Stimulated activated CD8-positive, alpha-beta memory T cell treated with anti-CD3 and anti-CD28 coated beads, Interleukin-7, amount 100 ng/mL, for 48 hours (primary cell): ENCODE measurements around the gene HOXA7.

Experiments used
- DNase-seq, 2 donors: peaks; one replicate each; pipeline ENCODE4 v3.0.0-alpha.2; 2020; ENCODE audit warnings: low read depth in 1 of 2; ENCODE audit errors: extremely low read depth in 1 of 2

HOXA7 gene

GRCh38 chr7:27171325-27171636 is 14.8 kb upstream of the HOXA7 start:
- DNase-seq, result no peak

DNA sequence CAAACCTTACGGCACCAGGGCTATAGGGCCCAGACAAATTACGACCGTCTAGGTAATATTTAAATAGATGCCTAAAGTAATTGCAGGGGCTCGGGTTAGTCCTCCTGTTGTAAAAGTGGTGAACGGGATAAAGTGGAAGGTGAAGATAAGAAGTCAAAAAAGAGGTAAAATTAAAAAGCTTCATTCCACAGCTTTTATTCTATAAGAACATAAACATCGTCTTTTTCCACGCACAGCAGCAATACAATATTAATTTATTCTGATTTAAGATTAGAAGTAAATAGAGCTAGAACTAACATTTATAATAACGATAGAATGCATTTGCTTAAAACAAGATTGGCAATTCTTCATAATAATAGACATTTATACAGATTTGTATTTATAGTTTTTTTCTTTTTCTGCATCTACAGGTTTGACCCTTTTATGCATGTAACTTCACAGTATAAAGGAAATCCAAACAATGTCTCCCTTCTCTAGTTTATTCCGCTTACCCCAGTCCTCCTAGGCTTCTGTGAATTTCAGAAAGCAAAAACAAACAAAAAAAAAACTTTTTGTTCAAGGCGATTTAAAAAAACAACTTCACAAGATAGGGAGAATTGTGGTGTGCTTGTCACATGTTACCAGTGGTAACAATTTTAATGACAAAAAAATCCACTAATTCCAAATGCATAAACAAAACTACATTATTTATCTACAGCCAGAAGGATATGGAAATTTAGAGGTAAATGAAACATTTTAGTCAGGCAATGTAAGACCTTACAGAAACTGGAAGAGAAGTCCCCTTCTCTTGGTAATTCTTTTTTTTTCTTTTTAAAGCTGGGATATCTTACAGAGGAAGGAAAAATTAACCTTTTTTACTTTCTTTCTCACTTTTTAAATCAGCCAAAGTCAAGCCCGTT is 14.2 kb upstream of the HOXA7 start:
- no peak for DNase-seq

DNA sequence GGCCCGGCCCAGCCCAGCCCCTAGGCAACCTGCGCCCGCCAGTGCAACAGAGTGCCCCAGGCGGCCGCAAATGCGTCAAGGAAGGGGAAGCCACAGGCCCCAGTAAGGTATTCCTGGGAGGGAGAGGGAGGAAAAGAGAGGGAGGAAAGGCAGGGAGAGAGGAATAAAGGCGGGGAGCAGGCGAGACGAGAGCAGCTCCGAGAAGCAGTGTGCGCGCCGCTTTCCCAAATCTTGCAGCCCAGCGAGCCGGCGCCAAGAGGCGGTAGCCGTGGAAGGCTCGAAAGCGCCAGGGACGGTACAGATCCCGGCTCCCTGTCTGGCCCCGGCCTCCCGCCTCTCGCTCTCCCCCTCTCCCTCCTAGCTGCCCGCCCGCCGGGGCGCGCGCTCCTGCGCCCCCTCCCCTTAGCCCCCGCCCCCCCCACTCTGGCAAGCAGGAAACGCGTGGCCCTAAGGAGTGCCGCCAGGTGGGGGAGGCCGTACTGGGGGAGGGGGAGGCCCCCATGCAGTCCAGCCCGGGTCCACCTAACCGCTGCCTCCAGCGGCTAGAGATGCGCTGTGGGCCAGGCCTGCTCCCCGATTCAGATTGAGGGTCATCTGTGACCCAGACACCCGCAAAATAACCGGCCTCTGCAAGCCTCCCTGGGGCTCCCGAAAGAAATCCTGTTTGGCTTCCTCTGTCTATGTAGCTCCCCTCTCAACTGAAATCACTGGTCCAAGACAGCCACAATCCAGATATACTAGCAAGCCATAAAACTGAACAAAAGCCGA is 13.4 kb upstream of the HOXA7 start:
- no peak for DNase-seq

- DNase-seq, result no peak
Measured at GRCh38 chr7:27168265-27168947, 11.9 kb upstream of the HOXA7 start.

DNA sequence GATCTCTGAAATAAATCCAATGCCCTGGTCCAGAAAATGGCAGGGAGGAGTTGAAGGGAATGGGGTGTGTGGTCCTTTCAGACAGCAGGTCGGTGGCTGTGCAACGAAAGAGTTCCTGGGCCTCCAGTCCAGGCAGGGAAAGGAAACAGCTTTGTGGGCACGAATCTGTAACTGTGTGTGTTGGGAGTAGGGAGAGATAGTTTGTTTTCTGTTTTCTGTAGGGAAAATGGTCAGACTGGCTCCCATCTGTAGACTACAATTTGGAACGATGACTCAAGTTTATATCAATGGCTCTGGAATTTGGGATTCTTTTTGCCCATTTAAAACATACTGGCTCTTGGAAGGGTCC is 11.4 kb upstream of the HOXA7 start:
- no peak for DNase-seq

GRCh38 chr7:27166531-27167505 is 10.3 kb upstream of the HOXA7 start:
- no peak for DNase-seq

DNA sequence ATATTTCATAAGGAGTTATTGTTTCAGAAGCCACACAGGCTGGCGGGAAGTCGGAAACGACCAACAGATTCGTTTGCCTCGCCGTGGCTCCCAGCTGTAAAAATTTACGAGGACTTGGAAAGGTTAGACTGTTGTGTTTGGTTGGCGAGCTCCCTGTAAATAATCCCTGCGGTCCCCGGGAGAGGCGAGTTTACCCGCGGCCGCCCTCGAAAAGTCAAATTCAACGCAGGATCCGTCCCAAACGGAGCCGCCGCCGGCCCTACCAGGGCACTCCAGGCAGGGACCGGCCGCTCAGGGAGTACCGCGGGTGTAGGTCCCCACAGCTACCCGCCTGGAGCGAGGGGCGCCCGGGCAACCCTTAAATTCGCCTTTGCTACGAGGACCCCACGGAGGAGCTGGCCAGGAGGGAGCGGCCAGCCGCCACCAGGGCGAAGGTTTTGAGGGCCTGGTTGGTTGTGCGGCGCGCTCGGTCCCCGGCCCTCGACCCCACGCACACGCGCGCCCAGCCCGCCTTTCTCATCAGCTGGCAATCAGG is 9.6 kb upstream of the HOXA7 start:
- DNase-seq, result no peak

DNA sequence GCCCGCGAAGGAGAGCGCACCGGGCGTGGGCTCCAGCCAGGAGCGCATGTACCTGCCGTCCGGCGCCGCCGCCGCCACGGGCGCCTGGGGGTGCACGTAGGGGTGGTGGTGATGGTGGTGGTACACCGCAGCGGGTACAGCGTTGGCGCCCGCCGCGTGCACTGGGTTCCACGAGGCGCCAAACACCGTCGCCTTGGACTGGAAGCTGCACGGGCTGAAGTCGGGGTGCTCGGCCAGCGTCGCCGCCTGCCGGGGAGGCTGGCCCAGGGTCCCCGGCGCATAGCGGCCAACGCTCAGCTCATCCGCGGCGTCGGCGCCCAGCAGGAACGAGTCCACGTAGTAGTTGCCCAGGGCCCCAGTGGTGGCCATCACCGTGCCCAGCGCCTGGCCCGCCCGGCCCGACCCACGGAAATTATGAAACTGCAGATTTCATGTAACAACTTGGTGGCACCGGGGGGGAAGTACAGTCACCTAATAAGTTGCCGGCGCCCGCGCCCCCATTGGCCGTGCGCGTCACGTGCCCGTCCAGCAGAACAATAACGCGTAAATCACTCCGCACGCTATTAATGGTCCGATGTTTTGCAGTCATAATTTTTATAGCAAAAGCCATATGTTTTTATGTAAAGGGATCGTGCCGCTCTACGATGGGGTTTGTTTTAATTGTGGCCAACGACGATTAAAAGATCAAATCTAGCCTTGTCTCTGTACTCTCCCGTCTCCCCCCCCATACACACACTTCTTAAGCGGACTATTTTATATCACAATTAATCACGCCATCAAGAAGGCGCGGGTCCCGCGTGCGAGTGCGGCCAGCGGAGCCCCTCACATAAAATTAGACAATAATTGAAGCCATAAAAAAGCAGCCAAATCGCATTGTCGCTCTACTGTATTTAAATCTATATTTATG is 8.9 kb upstream of the HOXA7 start, which contains the start of gene HOXA9:
Gene HOXA9 (minus strand): TSS at position 449 of the 907 bp plus-strand sequence. CDS start 80 bp downstream, at position 369.
- DNase-seq, result no peak

GRCh38 chr7:27164367-27165088 is 8.1 kb upstream of the HOXA7 start:
- DNase-seq, result no peak

DNA sequence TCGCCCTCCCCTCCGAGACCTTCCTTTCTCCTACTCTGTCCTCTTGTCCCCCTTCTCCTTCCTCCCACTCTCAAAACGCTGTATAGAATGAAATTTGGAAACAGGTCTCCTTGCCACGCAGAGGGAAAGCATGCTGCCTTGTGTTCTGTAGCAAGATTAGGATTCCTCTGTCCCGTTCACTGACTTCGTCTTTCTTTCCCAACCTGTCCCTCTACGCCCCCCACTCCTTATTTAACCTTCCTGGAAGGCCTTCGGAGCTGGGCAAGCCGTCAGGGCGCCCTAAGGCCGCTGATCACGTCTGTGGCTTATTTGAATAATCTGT is 7.5 kb upstream of the HOXA7 start:
- DNase-seq, result no peak

GRCh38 chr7:27163288-27164044 is 7.0 kb upstream of the HOXA7 start:
- DNase-seq, result no peak

DNA sequence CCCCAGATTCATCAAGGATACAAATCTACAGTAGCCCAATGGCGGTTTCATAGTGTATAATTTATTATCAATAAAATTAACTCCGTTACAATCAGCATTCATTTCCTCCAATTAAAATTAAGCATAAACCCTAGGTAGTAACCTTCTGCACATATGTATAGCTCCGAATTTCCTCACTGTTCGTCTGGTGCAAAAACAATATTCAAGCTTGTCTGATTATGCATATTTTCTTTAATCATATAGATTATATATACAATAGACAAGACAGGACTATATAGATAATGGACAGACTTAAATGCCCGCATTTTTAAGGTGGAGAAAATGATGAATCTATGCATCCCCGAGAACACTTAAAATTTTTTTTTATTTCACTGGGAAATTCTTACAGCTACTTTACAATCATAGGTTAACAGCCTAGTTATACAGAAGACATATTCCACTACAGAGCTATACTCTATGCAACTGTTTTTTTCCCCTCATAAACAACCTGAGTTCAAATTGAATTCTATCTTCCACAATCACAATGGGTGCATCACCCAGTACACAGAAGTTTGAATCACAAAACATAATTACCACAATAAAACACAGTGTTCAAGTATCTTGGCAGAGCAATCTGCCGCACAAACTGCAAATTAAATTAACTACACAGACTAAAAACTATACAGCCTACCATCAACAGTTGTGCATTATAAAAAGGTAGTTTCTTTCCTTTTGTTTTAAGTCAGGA is 6.2 kb upstream of the HOXA7 start:
- no peak for DNase-seq

DNA sequence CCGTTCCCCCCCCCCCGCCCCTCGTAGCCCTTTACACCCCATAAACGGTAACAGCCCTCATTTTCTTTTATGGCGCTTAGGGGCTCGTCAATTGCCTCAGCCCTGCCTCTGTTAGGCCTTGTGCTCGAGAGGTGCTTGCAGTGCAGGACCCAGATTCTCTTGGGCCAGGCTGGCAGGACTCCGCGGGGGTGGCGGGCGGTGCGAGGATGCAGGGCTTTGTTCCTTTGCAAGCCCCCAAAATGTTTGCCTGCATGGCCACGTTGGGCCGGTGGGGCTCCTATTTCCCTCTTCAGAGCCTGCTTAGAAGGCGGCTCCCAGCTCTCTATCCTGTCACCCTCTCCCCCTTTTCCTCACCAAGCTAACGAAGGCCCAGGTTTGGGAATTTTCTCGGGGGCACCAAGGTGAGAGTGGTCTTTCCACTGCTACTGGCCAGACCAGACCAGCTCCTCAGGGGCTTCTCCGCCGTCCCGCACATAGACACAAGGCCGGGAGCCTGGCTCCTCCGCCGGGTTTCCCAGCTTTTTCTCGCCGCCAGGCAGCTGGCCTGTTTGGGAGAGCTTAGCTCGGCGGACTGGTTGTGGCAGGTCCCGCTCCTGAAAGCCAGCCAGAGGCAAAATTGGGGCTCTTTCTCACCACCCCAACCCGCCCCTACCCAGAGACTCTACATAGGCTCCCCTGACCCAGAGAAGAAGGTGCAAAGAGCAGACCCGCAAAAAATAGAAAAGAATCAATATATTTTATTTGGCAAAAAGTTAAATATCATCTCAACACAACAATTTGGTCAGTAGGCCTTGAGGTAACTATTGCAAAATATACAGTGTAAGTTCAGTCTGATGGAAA is 5.5 kb upstream of the HOXA7 start:
- no peak for DNase-seq

DNA sequence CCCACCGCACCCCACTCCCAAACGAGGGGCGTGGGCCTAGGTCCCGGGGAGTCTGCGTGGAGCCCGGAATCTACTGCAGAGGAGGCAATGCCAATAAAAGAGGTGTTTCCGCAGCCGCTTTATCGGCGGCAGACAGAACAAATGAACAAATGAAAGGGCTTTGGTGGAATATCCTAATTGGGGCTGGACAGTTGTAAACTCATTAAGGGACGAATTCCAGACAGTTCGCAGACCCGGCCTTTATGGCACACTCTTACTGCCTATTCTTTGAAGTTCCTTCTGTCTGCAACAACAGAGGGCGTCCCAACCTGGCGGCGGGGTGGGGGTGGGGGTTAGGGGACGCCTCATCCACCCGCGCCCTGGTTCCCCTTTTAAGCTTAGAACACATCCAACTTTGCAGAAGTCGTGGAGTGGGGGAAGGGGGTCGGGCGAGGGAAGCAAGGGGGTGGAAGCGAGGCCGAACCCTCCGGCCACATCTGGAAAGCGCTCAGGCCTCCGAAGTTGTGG is 4.8 kb upstream of the HOXA7 start:
- DNase-seq, result no peak

DNA sequence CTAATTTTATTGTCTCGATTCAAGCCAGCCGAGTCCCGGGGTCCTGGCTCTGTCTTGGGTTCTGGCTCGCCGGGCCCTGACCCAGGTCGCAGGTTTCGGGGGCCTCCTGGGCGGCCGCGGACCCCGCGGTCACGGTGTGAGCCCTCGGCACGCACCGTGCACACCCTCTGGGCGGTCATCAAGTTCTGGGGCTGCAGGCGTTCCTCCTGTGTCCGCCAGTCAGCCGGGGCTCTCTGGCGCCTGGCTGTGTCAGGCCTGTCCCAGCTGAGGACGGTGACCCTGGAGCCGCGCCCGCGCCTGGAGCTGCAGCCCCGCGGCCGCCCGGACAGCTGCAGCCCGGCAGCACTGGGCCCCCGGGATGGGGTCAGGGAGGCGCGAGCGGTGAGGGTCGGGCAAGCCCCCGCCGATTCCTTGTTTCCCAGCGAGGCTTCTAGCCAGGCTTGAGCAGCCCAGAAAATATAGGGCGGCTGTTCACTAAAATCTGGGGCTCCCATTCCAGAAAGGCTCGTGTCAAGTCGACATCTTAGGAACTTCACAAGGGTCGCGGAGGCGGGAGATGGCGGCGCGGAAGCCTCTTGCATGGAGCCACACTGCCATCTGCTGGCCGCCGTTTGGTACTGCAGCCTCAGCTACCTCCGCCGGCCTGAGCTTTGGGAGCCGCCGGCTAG is 4.2 kb upstream of the HOXA7 start:
- DNase-seq, result peak; percentile 62 to 70

- no peak for DNase-seq
Measured at GRCh38 chr7:27160145-27160545, 3.7 kb upstream of the HOXA7 start.
